K562 (cell line): ENCODE results near the gene RBM18. TPM values are rescaled to one million over a fixed set of nuclear protein-coding genes. Genes with fewer than 3 reads are reported as not detected.

Experiments used
- ATF1 ChIP-seq, 2 experiments: fragments of 450-650 bp in 1 of 2; IDR thresholded peaks; 2 replicates each; pipeline ENCODE4 v1.6.1; 2016; ENCODE audit warnings: missing compliant biosample characterization in 1 of 2, missing genetic modification characterization in 1 of 2
- EGR1 ChIP-seq: fragments of 450-650 bp; conservative IDR thresholded peaks from 2 replicates; pipeline ENCODE4 v1.6.1; 2017; ENCODE audit warnings: mild to moderate bottlenecking
- KAT2B ChIP-seq: IDR thresholded peaks from one replicate; pipeline ENCODE4 v1.6.1; 2012; ENCODE audit warnings: low read depth, mild to moderate bottlenecking, control low read depth, inconsistent platforms, low read length, moderate library complexity
- RBBP5 ChIP-seq: fragments of 200-600 bp; sonication (generic); IDR thresholded peaks from 2 replicates; pipeline ENCODE4 v1.6.1; 2012; ENCODE audit warnings: borderline replicate concordance, mild to moderate bottlenecking, low read length, control low read depth, inconsistent platforms; ENCODE audit not compliant: insufficient read depth, poor library complexity, severe bottlenecking
- SMAD1 ChIP-seq: fragments of 150-350 bp; IDR thresholded peaks from 2 replicates; pipeline ENCODE4 v1.6.1; 2014; ENCODE audit warnings: low read length, low read depth; ENCODE audit not compliant: partially characterized antibody
- TRIM24 ChIP-seq, 2 experiments: fragments of 450-650 bp; IDR thresholded peaks; 2 replicates each; pipeline ENCODE4 v1.6.1; 2016
- polyA plus RNA-seq, 8 experiments: library from polyadenylated mRNA; depleted of rRNA in 4 of 8; stranded (reverse) in 5 of 8; unstranded in 3 of 8; fragments of >200 nt; fragmentation: Nextera tagmentation in 2 of 8; fragmentation: Illumina TruSeq in 1 of 8; extraction: Ambion mirVana in 2 of 8; extraction: Trizol in 1 of 8; gene quantifications; 2 replicates each; pipeline versions ENCODE4 v1.2.1 to v1.2.3, GENCODE V29; 2011 to 2014; ENCODE audit warnings: inconsistent platforms in 1 of 8, missing spikeins in 1 of 8
- total RNA-seq, 7 experiments: library from RNA; depleted of rRNA in 6 of 7; stranded (reverse); fragments of >200 nt in 6 of 7; fragmentation: Illumina TruSeq in 2 of 7; extraction: Trizol in 2 of 7; gene quantifications; 2 replicates each; pipeline versions ENCODE4 v1.2.1 to v1.2.3, GENCODE V29; 2011 to 2021; ENCODE audit warnings: low replicate concordance in 1 of 7
- TF ChIP-seq, protein P1 (sequence below): sonication (generic); formaldehyde crosslinking; IDR thresholded peaks from 2 replicates; pipeline ENCODE4 v1.8.0; 2022; ENCODE audit warnings: missing genetic modification reagents, mild to moderate bottlenecking, borderline replicate concordance
- TF ChIP-seq, protein P2 (sequence below), 3 experiments: IDR thresholded peaks in 2 of 3; conservative IDR thresholded peaks in 1 of 3; 2 replicates each; pipeline ENCODE4 v1.5.1; 2011 to 2012; ENCODE audit warnings: low read length in 3 of 3, mild to moderate bottlenecking in 3 of 3, control low read depth in 2 of 3, improper control_type of control experiment in 1 of 3, inconsistent platforms in 1 of 3, low read depth in 1 of 3, mixed read lengths in 1 of 3, moderate library complexity in 1 of 3; ENCODE audit not compliant: insufficient read depth in 2 of 3

Gene RBM18
- total and polyA plus RNA-seq, 9 of the 15 experiments (the other 6 are each of a cell fraction or from before 2014, with no cell fraction given) = 7.9 to 86.3 (median 34.0) TPM

DNA sequence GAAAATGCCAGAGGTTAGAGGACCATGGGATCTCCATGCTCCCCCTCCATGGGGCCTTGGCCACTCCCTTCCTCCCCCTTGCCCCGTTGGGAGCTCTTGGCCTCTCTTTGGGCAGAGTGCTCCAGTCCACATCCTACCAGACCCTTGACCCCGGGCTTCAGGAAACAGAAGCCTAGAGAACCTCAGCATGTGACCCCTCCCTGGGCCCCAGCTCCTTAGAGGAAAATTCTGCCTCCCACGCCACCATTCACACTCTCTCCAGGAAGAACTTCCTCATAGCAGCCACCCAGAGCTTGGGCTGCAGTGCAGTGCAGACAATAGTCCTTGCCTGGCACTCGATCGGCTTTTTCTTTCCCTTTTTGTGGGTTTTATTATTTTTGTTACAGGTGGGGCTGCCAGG is 41.8 kb downstream of the RBM18 start (continued):
- TF ChIP-seq, protein P1, sequence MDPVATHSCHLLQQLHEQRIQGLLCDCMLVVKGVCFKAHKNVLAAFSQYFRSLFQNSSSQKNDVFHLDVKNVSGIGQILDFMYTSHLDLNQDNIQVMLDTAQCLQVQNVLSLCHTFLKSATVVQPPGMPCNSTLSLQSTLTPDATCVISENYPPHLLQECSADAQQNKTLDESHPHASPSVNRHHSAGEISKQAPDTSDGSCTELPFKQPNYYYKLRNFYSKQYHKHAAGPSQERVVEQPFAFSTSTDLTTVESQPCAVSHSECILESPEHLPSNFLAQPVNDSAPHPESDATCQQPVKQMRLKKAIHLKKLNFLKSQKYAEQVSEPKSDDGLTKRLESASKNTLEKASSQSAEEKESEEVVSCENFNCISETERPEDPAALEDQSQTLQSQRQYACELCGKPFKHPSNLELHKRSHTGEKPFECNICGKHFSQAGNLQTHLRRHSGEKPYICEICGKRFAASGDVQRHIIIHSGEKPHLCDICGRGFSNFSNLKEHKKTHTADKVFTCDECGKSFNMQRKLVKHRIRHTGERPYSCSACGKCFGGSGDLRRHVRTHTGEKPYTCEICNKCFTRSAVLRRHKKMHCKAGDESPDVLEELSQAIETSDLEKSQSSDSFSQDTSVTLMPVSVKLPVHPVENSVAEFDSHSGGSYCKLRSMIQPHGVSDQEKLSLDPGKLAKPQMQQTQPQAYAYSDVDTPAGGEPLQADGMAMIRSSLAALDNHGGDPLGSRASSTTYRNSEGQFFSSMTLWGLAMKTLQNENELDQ (CRISPR knock-in tag) = no peak
- TF ChIP-seq, protein P2, sequence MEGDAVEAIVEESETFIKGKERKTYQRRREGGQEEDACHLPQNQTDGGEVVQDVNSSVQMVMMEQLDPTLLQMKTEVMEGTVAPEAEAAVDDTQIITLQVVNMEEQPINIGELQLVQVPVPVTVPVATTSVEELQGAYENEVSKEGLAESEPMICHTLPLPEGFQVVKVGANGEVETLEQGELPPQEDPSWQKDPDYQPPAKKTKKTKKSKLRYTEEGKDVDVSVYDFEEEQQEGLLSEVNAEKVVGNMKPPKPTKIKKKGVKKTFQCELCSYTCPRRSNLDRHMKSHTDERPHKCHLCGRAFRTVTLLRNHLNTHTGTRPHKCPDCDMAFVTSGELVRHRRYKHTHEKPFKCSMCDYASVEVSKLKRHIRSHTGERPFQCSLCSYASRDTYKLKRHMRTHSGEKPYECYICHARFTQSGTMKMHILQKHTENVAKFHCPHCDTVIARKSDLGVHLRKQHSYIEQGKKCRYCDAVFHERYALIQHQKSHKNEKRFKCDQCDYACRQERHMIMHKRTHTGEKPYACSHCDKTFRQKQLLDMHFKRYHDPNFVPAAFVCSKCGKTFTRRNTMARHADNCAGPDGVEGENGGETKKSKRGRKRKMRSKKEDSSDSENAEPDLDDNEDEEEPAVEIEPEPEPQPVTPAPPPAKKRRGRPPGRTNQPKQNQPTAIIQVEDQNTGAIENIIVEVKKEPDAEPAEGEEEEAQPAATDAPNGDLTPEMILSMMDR (IDR thresholded peaks at IDR 0.05 in 2 of 3, conservative IDR thresholded peaks at IDR 0.05 in 1 of 3; ENCODE audit: insufficient read depth in 2 of 3, low read depth in 1 of 3, low read length in 3 of 3) = 0 out of 6 replicates have a peak, but pooled peaks of 1 of the 3 experiments have one; percentile 4
- TF ChIP-seq SMAD1 (no peak), KAT2B (no peak), RBBP5 (peak; percentile 28), TRIM24 (IDR thresholded peaks at IDR 0.05) (no peak), EGR1 (0 out of 2 replicates have a peak, but pooled peaks have one; percentile 8), ATF1 (CRISPR knock-in tag; IDR thresholded peaks at IDR 0.05) (no peak), ATF1 (tag; IDR thresholded peaks at IDR 0.05) (no peak)
